Stomach (tissue), 9 donors: Measurements from ENCODE around the gene DLG3. TPM values are rescaled to one million over a fixed set of nuclear protein-coding genes. Genes with fewer than 3 reads are reported as not detected.

Experiments
- DNase-seq, 2 donors: peaks; one replicate each; pipeline versions ENCODE4 v3.0.0 to v3.0.0-alpha.2; 2013 to 2019
- H3K27ac ChIP-seq, 5 donors: fragments of 200-600 bp in 4 of 5; sonication (generic) in 4 of 5; one replicate each; pipeline ENCODE4 v1.5.1; 2013 to 2019; ENCODE audit warnings: mild to moderate bottlenecking in 1 of 5, moderate library complexity in 1 of 5
- H3K27me3 ChIP-seq, 3 donors: fragments of 200-600 bp; sonication (generic); one replicate each; pipeline ENCODE4 v1.5.1; 2017 to 2019; ENCODE audit warnings: mixed run types in 1 of 3
- H3K36me3 ChIP-seq, 4 donors: fragments of 200-600 bp; sonication (generic); 1 replicate in 3 of 4; 2 replicates in 1 of 4; pipeline ENCODE4 v1.5.1; 2016 to 2019
- H3K4me1 ChIP-seq, 4 donors: fragments of 200-600 bp; sonication (generic); one replicate each; pipeline ENCODE4 v1.5.1; 2016 to 2019
- H3K4me3 ChIP-seq, 4 donors: fragments of 200-600 bp; sonication (generic) in 3 of 4; one replicate each; pipeline ENCODE4 v1.5.1; 2016 to 2019; ENCODE audit warnings: mild to moderate bottlenecking in 1 of 4
- H3K9me3 ChIP-seq, 4 donors: fragments of 200-600 bp; sonication (generic); one replicate each; pipeline ENCODE4 v1.5.1; 2016 to 2019
- EP300 ChIP-seq: sonication (generic); formaldehyde crosslinking; IDR thresholded peaks from one replicate; pipeline ENCODE4 v1.6.1; 2017; ENCODE audit warnings: antibody characterized with exemption
- POLR2A ChIP-seq, 4 donors: fragments of 450-650 bp; IDR thresholded peaks; one replicate each; pipeline ENCODE4 v1.6.1; 2016; ENCODE audit warnings: antibody characterized with exemption in 4 of 4, control low read depth in 2 of 4, mild to moderate bottlenecking in 1 of 4, moderate library complexity in 1 of 4
- POLR2AphosphoS5 ChIP-seq, 3 donors: sonication (generic); formaldehyde crosslinking; IDR thresholded peaks; one replicate each; pipeline ENCODE4 v1.6.1; 2016; ENCODE audit warnings: antibody characterized with exemption in 3 of 3
- WGBS, 5 donors: extraction: QIAGEN DNeasy Blood & Tissue Kit in 3 of 5; methylation state at CpG; one replicate each; pipeline versions ENCODE4 v1.1.5 to v1.1.7; 2013 to 2018; 5-methylcytosine and 5-hydroxymethylcytosine counted together
- intact Hi-C: fragments of 100-400 bp; cut with DNase I; formaldehyde crosslinking; loops from one replicate; pipeline ENCODE4 v1.15.1; 2023; ENCODE audit warnings: low total_unique reads
- polyA plus RNA-seq, 3 donors: library from polyadenylated mRNA; stranded (reverse); fragments of 200-250 nt; gene quantifications; one replicate each; pipeline ENCODE4 v1.2.3, GENCODE V29; 2013
- small RNA-seq, 4 donors: library from RNA; depleted of rRNA; stranded (forward); fragments of <200 nt; gene quantifications; one replicate each; pipeline ENCODE3, GENCODE V24; 2016
- total RNA-seq, 5 donors: library from RNA; depleted of rRNA; stranded (reverse); fragments of >200 nt; gene quantifications; one replicate each; pipeline versions ENCODE4 v1.1.0 to v1.2.3, GENCODE V29; 2014 to 2016
- TF ChIP-seq, protein P1 (sequence below), 7 experiments: fragments of 450-650 bp in 4 of 7; fragments of 200-600 bp in 3 of 7; sonication (generic) in 3 of 7; IDR thresholded peaks; one replicate each; pipeline ENCODE4 v1.5.1; 2016 to 2019; ENCODE audit warnings: antibody characterized with exemption in 7 of 7, control low read depth in 2 of 7, mild to moderate bottlenecking in 1 of 7
- donor health status: healthy with polysubstance abuse.
- donor health status: Bipolar disorder and iron deficiency.
- donor health status: healthy.

Gene DLG3
- total and polyA plus RNA-seq, 8 donors, result 11.7 to 44.8 (median 21.6) TPM

DNA sequence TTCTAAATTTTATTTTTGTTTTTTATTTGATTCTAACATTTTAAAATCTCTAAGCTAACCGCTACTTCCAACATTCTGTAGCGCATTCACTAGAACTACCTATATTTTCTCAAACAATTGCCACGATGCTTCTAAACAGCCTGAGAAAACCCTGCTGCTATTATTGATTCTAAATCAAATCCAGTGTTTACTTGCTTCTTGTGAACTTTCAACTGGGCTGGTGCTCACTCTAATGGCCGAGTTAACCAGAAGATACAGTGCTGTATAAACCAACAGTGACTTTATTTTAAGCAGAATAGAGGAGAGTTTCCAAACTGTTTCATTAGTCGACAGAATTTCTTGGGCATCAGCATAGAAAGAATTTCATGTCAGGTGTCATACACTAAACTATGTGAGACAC lies 110.3 kb downstream of the DLG3 start:
- Histone ChIP-seq H3K36me3 (no peaks in the 10 kb centered on the region), H3K27ac (no peak overlapping the region), H3K4me1 (peaks cover 0 to 6% (median 0%) of the 10 kb centered on the region in 4 donors), H3K4me3 (no peak overlapping the region), H3K9me3 (peaks cover 0 to 18% (median 7%) of the 10 kb centered on the region in 4 donors), H3K27me3 (no peaks in the 10 kb centered on the region)
- no peak for DNase-seq
- TF ChIP-seq EP300, result no peak
- TF ChIP-seq POLR2A (IDR thresholded peaks at IDR 0.05), result no peak
- TF ChIP-seq, protein P1, sequence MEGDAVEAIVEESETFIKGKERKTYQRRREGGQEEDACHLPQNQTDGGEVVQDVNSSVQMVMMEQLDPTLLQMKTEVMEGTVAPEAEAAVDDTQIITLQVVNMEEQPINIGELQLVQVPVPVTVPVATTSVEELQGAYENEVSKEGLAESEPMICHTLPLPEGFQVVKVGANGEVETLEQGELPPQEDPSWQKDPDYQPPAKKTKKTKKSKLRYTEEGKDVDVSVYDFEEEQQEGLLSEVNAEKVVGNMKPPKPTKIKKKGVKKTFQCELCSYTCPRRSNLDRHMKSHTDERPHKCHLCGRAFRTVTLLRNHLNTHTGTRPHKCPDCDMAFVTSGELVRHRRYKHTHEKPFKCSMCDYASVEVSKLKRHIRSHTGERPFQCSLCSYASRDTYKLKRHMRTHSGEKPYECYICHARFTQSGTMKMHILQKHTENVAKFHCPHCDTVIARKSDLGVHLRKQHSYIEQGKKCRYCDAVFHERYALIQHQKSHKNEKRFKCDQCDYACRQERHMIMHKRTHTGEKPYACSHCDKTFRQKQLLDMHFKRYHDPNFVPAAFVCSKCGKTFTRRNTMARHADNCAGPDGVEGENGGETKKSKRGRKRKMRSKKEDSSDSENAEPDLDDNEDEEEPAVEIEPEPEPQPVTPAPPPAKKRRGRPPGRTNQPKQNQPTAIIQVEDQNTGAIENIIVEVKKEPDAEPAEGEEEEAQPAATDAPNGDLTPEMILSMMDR (IDR thresholded peaks at IDR 0.05), result no peak
- no peak for TF ChIP-seq POLR2AphosphoS5 (IDR thresholded peaks at IDR 0.05)
- intact Hi-C loops, result no loop called here
- 45 to 64% (median 52%) methylated on average over 5 of the region's 5 CpGs for WGBS, 5 donors

Small RNA genes within 50 kb of the gene (small RNA-seq; reads per million reads assigned to genes)
- 0 reads per million in 4 donors for gene RNU4-81P
- gene RNY4P23, result 0.60 to 1.8 (median 1.6) reads per million in 4 donors

Other genes starting within 250 kb of the DLG3 start
- not detected for gene AWAT1, start 210.2 kb upstream of the DLG3 start, total RNA-seq
- gene AWAT1, start 210.2 kb upstream of the DLG3 start, polyA plus RNA-seq, result not detected
- gene P2RY4, start 184.6 kb upstream of the DLG3 start, total RNA-seq, result under 1 TPM in 2 of 5 donors, not detected in 3; 0.73 to 0.89 TPM
- gene P2RY4, start 184.6 kb upstream of the DLG3 start, polyA plus RNA-seq, result not detected
- gene ARR3, start 176.5 kb upstream of the DLG3 start, total RNA-seq, result not detected
- not detected for gene ARR3, start 176.5 kb upstream of the DLG3 start, polyA plus RNA-seq
- not detected for gene RAB41, start 162.7 kb upstream of the DLG3 start, total RNA-seq
- gene RAB41, start 162.7 kb upstream of the DLG3 start, polyA plus RNA-seq, result not detected
- 100 to 1,000 TPM in 1 of 5 donors, 10 to 100 TPM in 2, 1 to 10 TPM in 2; 2.3 to 172 (median 27.4) TPM for gene PDZD11, start 154.9 kb upstream of the DLG3 start, total RNA-seq
- gene PDZD11, start 154.9 kb upstream of the DLG3 start, polyA plus RNA-seq, result 10 to 100 TPM; 53.4 to 75.8 (median 58.3) TPM
- 10 to 100 TPM in 2 of 5 donors, 1 to 10 TPM in 2, not detected in 1; 2.0 to 26.9 (median 8.5) TPM for gene KIF4A, start 154.7 kb upstream of the DLG3 start, total RNA-seq
- 1 to 10 TPM in 2 of 3 donors, under 1 TPM in 1; 0.31 to 1.8 (median 1.2) TPM for gene KIF4A, start 154.7 kb upstream of the DLG3 start, polyA plus RNA-seq
- 10 to 100 TPM in 1 of 5 donors, 1 to 10 TPM in 1, not detected in 3; 1.3 to 18.2 TPM for gene GDPD2, start 21.5 kb upstream of the DLG3 start, total RNA-seq
- gene GDPD2, start 21.5 kb upstream of the DLG3 start, polyA plus RNA-seq, result under 1 TPM in 1 of 3 donors, not detected in 2; 0.18 TPM